NCI-H1048 (cell line): Measurements from ENCODE around the gene CADM2.
"Not testable (repeated sequence)": the region's sequence is repeated elsewhere in the genome, so short reads cannot be mapped to it uniquely, and the experiment has no call there.

Experiments used
- DNase-seq: peaks from one replicate; lab custom pipeline; 2025; lab: John Stamatoyannopoulos, UW

The CADM2 gene

DNA sequence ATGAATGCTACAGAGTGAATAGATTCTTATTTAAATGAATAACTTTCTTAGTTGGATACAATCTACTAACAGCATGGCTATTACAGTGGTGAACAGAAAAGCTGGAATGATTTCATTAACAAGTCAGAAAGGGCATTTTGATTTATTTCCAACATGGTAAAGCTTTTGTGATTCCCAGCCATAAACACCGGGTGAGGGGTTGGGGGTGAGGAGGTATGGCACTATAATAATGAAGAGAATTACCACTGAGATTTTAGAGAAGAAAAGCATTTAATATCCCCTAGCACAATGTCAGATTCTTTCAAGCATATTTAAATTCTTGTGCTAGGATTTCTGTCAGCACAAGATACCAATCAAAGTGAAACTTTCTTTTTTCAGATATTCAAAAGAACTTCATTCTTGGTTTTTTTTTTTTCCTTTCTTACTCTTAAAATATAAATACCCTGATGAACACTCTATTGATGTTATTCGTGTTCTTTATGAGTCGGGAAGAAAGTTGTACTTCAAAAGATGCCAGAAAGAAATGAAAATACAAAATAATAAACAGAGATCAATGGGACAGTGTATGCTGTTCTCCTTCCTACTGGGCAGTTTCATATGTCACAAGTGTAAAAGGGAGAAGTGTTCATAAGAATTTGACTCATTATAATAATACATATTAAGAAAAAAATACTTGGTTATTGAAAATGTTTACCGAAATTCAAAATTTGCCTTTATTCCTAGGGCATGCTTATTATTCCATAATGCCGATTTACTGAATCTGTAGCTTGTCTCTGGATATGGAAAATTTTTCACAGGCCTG lies 522.8 kb downstream of the CADM2 start:
- no peak for DNase-seq

DNA sequence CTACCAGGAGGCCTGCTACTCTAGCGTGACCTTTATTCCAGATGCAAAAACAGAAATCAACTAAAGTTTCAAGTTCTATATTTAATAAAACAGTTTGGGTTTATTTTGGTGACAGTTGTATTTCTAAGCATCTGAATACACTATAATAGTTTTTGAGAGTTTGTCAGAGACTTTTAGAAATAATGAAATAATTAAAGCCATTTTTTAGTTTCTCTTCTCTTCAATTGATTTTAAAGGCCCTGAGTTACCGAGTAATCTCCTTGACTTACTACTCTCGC lies 523.4 kb downstream of the CADM2 start:
- no peak for DNase-seq

DNA sequence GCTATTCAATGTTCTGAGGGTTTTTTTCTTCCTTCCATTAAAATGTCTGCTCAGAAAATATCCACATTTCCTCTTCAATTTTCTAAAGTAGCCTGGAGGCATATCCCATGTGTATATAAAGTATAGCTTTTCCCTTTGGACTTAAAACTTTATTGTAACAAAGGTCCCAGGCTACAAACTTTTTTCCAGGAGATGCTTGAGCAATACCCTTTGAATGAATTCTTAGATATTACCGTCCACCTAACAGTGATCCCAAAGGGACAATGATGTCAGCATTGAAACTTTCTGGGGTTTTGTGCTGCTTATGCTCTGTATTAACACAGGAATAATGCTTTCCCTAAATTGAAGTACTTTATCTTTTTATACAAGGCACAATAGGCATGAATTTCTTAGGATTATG lies 525.2 kb downstream of the CADM2 start:
- DNase-seq = no peak

DNA sequence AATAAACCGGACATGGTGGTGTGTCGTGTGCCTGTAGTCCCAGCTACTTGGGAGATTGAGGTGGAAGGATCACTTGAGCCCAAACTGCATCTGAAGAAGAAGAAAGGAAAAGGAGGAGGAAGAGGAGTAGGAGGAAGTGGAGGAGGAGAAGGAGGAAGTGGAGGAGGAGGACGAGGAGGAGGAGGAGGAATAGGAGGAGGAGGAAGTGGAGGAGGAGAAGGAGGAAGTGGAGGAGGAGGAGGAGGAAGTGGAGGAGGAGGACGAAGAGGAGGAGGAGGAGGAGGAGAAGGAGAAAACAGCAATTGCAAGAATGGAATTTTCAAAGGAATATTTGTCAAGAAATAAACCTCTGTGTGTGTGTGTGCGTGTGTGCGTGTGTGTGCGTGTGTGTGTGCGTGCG lies 528.6 kb downstream of the CADM2 start:
- no peak for DNase-seq

DNA sequence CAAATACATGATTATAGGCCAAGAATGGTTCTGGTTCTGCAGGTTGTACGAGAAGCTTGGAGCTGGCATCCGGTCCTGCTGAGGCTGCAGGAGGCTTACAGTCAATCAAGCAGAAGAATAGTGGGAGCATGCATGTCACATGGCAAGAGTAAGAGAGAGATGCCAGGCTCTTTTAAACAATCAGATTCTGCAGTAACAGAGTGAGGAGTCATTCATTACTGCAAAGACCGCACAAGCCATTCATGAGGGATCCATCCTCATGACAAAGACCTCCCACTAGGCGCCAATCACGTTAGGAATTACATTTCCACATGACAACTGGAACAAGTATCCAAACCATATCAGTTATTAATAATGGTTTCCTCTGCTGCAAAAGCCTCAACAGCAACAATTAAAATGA lies 536.8 kb downstream of the CADM2 start:
- DNase-seq = no peak

DNA sequence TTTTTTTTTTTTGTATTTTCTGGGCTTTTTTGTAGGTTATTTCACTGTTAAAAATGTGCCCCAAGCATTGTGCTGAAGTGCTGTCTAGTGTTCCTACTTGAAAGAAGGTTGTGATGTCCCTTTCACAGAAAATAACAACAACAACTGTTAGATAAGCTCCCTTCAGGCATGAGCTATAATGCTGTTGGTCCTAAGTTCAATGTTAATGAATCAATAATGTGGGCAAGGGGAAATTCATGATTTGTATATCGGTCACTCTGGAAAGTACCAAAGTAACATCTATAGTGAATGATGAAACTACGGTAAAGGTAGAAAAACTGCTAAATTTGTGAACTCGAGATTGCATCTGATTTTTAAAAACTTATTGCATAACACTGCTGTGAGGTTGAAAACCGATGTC lies 539.4 kb downstream of the CADM2 start:
- DNase-seq = no peak

DNA sequence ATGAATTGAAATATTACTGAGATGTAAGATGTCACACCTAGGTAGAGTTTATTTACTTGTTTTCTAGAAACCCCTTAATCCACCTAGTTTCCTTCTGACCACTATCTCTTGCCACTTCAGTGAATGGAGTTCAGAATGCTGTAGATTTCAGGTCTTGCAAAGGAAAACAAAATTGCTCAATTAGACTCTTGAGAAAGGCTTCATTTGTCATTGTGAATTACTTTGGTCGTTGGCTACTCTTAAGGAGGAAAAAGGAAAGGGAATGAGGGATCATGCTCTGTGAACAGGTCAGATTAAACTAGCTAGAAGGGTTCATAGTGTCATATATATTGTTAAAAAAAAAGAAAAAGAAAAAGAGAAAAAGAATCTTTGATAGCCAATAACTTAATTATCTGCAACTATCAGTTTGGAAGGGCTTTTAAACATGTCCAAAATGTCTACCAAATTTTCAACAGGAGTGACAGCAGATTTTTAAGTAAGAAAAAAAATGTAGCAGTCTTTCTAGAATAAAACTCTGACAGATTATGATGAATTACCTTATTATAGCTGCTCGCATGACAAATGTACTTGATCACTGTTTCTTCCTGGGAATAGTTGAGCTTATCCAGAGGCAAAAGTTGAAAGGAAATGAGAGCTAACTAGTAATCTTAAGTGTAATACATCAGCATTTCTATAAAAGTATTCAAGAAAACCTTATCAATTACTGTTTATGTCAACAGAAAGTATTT lies 543.5 kb downstream of the CADM2 start:
- no peak for DNase-seq

DNA sequence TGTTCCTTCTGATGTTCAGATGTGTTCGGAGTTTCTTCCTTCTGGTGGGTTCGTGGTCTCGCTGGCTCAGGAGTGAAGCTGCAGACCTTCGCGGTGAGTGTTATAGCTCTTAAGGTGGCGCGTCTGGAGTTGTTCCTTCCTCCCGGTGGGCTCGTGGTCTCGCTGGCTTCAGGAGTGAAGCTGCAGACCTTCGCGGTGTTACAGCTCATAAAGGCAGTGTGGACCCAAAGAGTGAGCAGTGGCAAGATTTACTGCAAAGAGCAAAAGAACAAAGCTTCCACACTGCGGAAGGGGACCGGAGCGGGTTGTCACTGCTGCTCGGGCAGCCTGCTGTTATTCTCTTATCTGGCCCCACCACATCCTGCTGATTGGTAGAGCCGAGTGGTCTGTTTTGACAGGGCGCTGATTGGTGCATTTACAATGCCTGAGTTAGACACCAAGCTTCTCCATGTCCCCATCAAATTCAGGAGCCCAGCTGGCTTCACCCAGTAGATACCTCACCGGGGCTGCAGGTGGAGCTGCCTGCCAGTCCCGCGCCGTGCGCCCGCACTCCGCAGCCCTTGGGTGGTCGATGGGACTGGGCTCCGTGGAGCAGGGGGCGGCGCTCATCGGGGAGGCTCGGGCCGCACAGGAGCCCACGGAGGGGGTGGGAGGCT lies 545.5 kb downstream of the CADM2 start:
- not testable (repeated sequence) for DNase-seq

DNA sequence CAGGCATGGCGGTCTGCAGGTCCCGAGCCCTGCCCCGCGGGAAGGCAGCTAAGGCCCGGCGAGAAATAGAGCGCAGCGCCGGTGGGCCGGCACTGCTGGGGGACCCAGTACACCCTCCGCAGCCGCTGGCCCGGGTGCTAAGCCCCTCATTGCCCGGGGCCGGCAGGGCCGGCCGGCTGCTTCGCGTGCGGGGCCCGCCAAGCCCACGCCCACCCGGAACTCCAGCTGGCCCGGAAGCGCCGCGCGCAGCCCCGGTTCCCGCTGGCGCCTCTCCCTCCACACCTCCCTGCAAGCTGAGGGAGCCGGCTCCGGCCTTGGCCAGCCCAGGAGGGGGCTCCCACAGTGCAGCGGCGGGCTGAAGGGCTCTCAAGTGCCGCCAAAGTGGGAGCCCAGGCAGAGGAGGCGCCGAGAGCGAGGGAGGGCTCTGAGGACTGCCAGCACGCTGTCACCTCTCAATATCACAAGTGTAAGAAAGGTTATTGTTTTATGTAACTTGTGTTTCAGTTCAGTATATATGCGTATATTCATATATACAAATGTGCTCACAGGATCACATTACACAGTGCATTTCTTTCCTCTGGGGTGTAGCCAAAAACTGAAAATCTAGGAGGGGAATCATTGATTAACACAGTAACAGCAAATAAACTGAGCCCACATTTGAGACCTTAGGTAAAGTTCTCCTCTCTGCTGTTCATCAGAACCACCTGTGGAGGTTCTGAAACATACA lies 546.2 kb downstream of the CADM2 start:
- not testable (repeated sequence) for DNase-seq

DNA sequence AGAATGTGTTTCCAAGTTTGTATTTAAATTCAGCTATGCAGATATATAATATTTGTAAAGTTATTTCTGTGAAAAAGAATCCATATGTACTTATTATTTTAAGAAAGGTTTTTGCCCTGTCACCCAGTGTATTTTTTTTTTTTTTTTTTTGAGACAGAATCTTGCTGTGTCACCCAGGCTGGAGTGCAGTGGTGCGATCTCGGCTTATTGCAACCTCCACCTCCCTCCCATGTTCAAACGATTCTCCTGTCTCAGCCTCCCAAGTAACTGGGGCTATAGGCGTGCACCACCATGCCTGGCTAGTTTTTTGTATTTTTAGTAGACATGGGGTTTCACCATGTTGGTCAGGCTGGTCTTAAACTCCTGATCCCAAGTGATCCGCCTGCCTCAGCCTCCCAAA lies 548.3 kb downstream of the CADM2 start:
- not testable (repeated sequence) for DNase-seq

DNA sequence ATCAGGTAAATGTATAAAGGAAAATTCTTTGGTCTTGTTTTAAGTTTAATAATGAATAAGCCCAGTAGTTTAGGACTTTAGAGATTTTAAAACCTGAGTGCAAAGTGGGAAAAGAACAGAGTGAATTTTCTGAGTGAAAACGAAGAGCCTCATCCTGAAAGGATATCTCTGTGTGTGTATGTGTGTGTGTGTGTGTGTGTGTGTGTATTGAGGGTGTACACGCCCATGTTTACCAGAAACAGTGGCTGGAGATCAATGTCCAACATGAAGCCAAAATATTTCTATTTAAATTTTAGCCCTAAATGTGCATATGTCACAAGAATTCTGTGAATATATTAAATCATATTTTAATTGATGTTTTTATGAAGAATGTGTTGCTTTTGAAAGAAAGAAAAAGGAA lies 549.9 kb downstream of the CADM2 start:
- no peak for DNase-seq

DNA sequence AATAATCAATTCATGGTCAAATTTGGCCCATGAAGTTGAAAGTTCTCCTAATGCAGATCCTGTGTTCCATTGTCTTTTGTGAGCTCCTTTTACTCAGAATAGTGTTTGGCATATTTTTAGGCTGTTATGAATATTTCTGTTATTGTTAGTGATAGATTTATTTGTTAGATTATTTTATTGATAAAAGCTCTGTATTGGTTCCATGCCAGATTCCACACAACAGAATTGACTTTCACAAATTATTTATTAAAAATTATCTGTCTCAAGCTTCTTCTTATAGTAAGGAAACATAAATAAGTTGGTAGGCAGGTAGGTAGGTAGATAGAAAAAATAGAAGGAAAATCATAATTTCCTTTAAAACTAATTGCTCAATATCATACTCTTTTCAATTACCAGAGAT lies 557.4 kb downstream of the CADM2 start:
- no peak for DNase-seq

DNA sequence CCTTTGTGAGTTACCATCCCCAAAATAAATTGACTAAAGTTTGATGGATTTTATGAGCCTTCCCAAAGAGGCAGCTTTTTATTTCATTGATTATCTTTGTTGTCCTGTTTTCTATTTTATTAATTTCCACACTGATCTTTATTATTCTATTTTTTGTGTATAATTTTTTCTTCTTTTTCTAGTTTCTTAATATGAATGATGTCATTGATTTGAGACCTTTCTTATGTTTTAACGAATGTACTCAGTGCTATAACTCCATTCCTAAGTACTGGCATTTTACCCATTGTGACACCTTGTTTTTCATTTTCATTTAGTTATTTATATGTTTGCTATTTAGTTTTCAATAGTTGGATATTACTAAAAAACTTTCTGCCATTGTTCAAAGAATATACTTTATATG lies 565.3 kb downstream of the CADM2 start:
- DNase-seq = no peak

DNA sequence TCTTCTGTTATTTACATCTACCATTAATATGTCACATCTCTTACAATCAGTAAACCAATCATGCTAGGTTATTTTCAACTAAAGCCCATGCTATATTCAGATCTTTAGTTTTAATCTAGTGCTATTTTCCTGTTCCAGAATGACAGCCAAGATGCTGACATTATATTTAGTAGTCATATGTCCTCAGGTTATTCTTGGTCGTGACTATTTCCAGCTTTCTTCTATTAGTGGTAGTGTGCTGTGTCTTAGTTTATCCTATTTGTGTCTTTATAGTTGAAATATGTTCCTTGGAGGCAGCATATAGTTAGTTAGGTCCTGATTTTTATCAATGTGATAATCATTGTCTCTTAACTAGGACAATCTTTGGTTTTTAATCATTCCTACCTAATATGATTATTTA lies 566.5 kb downstream of the CADM2 start:
- DNase-seq = no peak

DNA sequence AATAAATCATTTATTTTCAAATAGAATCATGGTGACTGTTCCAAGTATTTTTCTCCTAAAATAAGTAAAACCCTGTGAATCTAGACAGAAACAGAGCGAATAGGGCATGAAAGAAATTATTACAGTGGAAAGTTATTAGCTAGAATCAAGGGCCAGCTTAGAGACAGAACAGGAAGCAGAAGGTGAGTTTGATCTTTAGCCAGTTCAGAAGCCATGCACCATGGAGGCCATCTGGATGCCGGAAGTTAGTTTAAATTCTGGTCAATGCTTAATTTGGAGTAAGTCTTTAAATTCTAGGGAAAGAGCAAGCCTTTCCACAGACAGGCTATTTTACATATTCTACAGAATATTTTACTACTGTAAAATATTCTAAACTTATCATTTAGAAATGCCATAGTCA lies 574.8 kb downstream of the CADM2 start:
- no peak for DNase-seq

DNA sequence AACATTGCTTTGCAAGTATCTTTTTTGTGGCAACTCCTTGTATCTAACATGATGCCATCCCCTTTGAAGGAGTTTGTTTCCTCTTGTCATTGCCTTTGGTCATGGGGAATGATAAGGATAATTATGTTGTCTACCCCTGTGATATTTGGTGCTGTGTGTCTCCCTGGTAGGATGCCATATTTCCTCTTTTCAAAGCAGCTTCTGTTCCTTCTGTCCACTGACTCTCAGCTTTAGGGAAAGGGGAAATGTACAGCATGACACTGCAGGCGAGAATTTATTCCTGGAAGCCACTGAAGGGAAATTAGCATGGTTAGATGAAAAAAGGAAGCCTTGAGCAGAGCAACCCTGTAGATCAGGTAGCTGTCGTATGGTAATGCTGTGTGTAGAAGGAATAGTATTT lies 576.7 kb downstream of the CADM2 start:
- no peak for DNase-seq

DNA sequence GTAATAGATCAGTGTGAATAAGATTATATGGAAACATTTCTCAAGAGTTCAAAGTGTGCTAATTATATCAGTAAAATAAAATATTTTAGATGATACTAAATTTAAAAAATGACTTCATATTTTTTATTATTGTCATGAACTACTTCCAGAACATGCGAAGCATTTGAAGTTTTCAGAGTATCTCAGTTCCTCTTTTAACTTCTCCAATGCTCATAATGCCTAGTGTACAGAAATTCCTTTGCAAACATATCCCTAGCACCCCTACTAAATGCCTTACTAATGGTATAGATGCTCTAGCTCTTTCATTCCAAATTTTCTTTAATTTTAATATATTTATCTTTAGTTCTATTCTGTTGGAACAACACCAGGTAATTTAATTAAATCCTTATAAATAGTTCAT lies 580.4 kb downstream of the CADM2 start:
- no peak for DNase-seq

DNA sequence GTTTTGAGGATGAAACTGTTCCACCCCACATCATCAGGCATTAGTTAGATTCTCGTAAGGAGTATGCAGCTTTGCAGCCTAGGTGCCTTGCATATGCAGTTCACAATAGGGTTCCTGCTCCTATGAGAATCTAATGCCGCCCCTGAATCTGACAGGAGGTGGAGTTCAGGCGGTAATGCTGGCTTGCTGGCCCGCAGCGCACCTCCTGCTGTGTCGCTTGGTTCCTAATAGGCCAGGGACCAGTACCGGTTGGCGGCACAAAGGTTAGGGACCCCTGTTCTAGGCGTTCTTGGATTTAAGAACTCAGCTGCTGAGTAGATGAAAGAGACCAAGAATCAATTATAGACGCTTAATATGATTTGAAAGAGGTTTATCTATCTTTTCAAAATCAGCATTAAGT lies 595.4 kb downstream of the CADM2 start:
- DNase-seq = no peak

DNA sequence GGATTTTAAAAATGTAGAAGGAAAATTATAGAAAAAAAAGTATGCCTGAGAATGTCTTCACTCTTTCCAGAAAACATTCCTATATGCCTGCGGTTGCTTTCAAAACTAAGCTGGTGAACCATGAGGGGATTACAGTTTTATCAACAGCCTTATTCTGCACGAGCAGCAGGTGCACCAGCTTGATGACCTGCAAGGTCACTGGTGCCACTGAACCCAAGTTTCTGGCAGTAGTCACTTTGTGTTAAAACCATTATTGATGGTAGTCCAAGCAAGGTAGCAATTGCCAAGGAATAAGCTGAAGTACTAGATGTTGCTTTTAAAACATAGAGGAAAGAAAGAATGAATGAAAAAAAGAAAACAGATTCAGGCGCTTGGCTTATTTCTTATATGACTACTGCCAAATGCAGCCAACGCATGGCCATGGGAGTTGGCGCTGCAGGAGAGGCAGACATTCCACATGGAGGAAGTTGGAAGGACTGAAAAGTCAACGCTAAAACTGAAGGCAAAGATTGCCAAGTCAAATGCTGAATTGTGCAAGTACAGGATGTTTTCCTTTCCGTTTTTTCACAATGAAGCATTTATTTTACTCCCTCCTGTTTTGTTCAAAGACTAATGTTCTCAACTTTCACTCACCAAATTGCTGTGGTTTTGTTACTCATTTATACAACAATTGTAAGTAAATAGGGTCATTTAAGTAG lies 601.4 kb downstream of the CADM2 start:
- DNase-seq = no peak

DNA sequence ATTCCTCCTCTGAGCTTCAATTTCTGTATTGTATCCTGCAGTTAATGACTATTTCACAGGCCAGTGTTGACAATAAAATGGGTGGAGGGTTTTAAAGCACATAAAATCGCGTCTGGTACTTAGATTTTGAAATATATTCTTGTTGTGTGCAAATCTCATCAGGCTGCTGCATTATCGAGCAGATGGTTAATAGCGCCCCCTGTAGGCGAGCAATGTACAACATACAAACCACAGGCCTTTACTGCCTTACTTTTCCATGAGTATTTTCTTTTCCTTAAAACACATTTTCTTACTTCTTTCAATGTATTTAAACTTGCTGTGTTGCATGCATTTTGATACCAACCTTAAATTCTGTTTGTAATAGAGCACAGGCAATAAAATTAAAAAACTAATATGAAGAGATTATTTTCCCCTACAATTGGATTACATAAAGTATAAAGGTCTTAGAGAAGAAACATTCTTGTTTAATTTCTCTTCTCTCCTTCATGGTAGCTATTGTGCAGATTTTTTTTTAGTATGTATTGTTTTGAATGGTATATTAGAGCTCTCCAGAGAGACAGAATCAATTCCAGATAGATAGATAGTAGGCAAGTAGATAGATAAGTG lies 608.4 kb downstream of the CADM2 start:
- peak; percentile 12 for DNase-seq

DNA sequence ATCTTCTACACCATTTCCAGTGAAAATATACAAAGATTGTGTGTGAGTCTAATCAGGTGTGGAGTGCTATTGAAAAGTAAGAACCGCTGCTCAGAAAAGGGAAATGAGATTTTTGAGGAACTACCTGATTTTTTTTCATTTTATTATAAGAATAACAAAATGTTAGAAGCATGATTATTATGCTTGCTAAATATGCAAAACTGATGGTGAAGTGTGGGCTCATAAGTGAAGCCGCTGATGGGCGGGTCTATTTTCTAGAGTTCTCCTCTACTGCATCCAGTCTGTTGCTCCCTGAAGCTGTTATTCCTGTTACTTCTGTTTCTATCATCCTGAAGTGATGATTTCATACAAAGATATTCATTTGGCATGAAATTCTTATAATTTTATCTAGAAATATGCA lies 612.0 kb downstream of the CADM2 start:
- no peak for DNase-seq

DNA sequence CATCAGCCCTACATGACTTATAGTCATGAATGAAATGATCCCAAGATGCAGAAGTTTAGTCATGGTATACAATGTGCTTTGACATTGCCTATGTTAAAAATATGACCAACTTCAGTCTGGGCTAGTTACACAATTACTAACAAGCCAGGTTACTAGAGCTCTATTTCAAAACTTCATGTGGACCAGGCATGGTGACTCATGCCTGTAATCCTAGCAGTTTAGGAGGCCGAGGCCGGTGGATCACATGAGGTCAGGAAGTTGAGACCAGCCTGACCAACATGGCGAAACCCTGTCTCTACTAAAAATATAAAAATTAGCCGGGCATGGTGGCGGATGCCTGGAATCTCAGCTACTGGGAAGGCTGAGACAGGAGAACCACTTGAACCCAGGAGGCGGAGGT lies 613.0 kb downstream of the CADM2 start:
- DNase-seq = no peak
